ENCODE data around the gene TPRN. TPM values are rescaled to one million over a fixed set of nuclear protein-coding genes. Genes with fewer than 3 reads are reported as not detected.

TPRN gene
- total and polyA plus RNA-seq, 2 experiments from 2014 or later, result 6.4 to 29.2 TPM

DNA sequence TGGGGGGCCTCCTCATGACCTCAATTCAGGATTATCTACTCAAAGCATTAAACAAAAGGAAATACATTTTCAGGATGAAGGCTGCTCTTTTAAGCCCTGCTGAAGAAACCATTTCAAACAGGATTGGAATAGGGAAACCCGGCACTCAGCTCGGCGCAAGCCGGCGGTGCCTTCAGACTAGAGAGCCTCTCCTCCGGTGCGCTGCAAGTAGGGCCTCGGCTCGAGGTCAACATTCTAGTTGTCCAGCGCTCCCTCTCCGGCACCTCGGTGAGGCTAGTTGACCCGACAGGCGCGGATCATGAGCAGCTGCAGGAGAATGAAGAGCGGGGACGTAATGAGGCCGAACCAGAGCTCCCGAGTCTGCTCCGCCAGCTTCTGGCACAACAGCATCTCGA, 4.2 kb upstream of the TPRN start:
- Histone ChIP-seq H3K9me2 (ENCODE audit: insufficient read depth) (no peaks in the 10 kb centered on the region), H4K20me1 (replicated peaks; ENCODE audit: insufficient read depth) (peaks cover 14% of the 10 kb centered on the region), H3K79me2 (replicated peaks; ENCODE audit: insufficient read depth) (peaks cover 42% of the 10 kb centered on the region), H3K4me2 (peak overlapping the region; percentile 98), H3K4me1 (ENCODE audit: insufficient read depth) (peaks cover 24% of the 10 kb centered on the region), H2AFZ (no peak overlapping the region), H3K27ac (ENCODE audit: low read depth) (no peak overlapping the region), H3K27me3 (ENCODE audit: insufficient read depth) (no peaks in the 10 kb centered on the region), H3K36me3 (ENCODE audit: insufficient read depth) (no peaks in the 10 kb centered on the region), H3K4me3 (peak overlapping the region; percentile 98), H3F3A (replicated peaks; ENCODE audit: low read depth) (peaks cover 21% of the 10 kb centered on the region; the same call in 1 of the 2 replicates)
- Mint-ChIP-seq H3K9me3 (no peaks in the 10 kb centered on the region), H3K36me3 (ENCODE audit: low read depth) (peaks cover 25% of the 10 kb centered on the region), H3K4me3 (peak overlapping the region; percentile 97), H3K4me1 (peaks cover 30% of the 10 kb centered on the region), H3K27me3 (ENCODE audit: insufficient read depth, low read depth, poor library complexity) (peaks cover 22% of the 10 kb centered on the region), H3K27ac (peak overlapping the region; percentile 93)
- DNase-seq (ENCODE audit: low spot score), result no peak
- TF ChIP-seq EZH2 (IDR thresholded peaks at IDR 0.05; ENCODE audit: low read depth, unreplicated experiment) (no peak), JUNB (IDR thresholded peaks at IDR 0.05; ENCODE audit: unreplicated experiment) (no peak), CREB1 (CRISPR knock-in tag; IDR thresholded peaks at IDR 0.05; ENCODE audit: low read depth) (no peak), STAT1 (IDR thresholded peaks at IDR 0.05; ENCODE audit: unreplicated experiment) (no peak), ZNF331 (CRISPR knock-in tag; IDR thresholded peaks at IDR 0.05; ENCODE audit: low read depth) (no peak), EZH2phosphoT487 (IDR thresholded peaks at IDR 0.05; ENCODE audit: unreplicated experiment) (no peak), ZNF114 (CRISPR knock-in tag; IDR thresholded peaks at IDR 0.05) (no peak), POLR2AphosphoS5 (IDR thresholded peaks at IDR 0.05; ENCODE audit: low read depth) (no peak), NANOG (IDR thresholded peaks at IDR 0.05; ENCODE audit: borderline replicate concordance) (no peak)
- TF ChIP-seq, protein P1, sequence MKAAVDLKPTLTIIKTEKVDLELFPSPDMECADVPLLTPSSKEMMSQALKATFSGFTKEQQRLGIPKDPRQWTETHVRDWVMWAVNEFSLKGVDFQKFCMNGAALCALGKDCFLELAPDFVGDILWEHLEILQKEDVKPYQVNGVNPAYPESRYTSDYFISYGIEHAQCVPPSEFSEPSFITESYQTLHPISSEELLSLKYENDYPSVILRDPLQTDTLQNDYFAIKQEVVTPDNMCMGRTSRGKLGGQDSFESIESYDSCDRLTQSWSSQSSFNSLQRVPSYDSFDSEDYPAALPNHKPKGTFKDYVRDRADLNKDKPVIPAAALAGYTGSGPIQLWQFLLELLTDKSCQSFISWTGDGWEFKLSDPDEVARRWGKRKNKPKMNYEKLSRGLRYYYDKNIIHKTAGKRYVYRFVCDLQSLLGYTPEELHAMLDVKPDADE (IDR thresholded peaks at IDR 0.05), result no peak
- TF ChIP-seq, protein P2, sequence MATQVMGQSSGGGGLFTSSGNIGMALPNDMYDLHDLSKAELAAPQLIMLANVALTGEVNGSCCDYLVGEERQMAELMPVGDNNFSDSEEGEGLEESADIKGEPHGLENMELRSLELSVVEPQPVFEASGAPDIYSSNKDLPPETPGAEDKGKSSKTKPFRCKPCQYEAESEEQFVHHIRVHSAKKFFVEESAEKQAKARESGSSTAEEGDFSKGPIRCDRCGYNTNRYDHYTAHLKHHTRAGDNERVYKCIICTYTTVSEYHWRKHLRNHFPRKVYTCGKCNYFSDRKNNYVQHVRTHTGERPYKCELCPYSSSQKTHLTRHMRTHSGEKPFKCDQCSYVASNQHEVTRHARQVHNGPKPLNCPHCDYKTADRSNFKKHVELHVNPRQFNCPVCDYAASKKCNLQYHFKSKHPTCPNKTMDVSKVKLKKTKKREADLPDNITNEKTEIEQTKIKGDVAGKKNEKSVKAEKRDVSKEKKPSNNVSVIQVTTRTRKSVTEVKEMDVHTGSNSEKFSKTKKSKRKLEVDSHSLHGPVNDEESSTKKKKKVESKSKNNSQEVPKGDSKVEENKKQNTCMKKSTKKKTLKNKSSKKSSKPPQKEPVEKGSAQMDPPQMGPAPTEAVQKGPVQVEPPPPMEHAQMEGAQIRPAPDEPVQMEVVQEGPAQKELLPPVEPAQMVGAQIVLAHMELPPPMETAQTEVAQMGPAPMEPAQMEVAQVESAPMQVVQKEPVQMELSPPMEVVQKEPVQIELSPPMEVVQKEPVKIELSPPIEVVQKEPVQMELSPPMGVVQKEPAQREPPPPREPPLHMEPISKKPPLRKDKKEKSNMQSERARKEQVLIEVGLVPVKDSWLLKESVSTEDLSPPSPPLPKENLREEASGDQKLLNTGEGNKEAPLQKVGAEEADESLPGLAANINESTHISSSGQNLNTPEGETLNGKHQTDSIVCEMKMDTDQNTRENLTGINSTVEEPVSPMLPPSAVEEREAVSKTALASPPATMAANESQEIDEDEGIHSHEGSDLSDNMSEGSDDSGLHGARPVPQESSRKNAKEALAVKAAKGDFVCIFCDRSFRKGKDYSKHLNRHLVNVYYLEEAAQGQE (IDR thresholded peaks at IDR 0.05; ENCODE audit: unreplicated experiment), result no peak
- TF ChIP-seq, protein P3, sequence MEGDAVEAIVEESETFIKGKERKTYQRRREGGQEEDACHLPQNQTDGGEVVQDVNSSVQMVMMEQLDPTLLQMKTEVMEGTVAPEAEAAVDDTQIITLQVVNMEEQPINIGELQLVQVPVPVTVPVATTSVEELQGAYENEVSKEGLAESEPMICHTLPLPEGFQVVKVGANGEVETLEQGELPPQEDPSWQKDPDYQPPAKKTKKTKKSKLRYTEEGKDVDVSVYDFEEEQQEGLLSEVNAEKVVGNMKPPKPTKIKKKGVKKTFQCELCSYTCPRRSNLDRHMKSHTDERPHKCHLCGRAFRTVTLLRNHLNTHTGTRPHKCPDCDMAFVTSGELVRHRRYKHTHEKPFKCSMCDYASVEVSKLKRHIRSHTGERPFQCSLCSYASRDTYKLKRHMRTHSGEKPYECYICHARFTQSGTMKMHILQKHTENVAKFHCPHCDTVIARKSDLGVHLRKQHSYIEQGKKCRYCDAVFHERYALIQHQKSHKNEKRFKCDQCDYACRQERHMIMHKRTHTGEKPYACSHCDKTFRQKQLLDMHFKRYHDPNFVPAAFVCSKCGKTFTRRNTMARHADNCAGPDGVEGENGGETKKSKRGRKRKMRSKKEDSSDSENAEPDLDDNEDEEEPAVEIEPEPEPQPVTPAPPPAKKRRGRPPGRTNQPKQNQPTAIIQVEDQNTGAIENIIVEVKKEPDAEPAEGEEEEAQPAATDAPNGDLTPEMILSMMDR (conservative IDR thresholded peaks at IDR 0.05; ENCODE audit: low read depth in 2 of 2), result no peak
- TF ChIP-seq, protein P4, sequence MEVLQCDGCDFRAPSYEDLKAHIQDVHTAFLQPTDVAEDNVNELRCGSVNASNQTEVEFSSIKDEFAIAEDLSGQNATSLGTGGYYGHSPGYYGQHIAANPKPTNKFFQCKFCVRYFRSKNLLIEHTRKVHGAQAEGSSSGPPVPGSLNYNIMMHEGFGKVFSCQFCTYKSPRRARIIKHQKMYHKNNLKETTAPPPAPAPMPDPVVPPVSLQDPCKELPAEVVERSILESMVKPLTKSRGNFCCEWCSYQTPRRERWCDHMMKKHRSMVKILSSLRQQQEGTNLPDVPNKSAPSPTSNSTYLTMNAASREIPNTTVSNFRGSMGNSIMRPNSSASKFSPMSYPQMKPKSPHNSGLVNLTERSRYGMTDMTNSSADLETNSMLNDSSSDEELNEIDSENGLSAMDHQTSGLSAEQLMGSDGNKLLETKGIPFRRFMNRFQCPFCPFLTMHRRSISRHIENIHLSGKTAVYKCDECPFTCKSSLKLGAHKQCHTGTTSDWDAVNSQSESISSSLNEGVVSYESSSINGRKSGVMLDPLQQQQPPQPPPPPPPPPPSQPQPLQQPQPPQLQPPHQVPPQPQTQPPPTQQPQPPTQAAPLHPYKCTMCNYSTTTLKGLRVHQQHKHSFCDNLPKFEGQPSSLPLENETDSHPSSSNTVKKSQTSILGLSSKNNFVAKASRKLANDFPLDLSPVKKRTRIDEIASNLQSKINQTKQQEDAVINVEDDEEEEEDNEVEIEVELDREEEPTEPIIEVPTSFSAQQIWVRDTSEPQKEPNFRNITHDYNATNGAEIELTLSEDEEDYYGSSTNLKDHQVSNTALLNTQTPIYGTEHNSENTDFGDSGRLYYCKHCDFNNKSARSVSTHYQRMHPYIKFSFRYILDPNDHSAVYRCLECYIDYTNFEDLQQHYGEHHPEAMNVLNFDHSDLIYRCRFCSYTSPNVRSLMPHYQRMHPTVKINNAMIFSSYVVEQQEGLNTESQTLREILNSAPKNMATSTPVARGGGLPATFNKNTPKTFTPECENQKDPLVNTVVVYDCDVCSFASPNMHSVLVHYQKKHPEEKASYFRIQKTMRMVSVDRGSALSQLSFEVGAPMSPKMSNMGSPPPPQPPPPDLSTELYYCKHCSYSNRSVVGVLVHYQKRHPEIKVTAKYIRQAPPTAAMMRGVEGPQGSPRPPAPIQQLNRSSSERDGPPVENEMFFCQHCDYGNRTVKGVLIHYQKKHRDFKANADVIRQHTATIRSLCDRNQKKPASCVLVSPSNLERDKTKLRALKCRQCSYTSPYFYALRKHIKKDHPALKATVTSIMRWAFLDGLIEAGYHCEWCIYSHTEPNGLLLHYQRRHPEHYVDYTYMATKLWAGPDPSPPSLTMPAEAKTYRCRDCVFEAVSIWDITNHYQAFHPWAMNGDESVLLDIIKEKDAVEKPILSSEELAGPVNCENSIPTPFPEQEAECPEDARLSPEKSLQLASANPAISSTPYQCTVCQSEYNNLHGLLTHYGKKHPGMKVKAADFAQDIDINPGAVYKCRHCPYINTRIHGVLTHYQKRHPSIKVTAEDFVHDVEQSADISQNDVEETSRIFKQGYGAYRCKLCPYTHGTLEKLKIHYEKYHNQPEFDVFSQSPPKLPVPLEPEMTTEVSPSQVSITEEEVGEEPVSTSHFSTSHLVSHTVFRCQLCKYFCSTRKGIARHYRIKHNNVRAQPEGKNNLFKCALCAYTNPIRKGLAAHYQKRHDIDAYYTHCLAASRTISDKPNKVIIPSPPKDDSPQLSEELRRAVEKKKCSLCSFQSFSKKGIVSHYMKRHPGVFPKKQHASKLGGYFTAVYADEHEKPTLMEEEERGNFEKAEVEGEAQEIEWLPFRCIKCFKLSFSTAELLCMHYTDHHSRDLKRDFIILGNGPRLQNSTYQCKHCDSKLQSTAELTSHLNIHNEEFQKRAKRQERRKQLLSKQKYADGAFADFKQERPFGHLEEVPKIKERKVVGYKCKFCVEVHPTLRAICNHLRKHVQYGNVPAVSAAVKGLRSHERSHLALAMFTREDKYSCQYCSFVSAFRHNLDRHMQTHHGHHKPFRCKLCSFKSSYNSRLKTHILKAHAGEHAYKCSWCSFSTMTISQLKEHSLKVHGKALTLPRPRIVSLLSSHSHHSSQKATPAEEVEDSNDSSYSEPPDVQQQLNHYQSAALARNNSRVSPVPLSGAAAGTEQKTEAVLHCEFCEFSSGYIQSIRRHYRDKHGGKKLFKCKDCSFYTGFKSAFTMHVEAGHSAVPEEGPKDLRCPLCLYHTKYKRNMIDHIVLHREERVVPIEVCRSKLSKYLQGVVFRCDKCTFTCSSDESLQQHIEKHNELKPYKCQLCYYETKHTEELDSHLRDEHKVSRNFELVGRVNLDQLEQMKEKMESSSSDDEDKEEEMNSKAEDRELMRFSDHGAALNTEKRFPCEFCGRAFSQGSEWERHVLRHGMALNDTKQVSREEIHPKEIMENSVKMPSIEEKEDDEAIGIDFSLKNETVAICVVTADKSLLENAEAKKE (CRISPR knock-in tag; IDR thresholded peaks at IDR 0.05), result no peak
- ATAC-seq, result no peak

All from GM23338 (cell line).